HG03571 (cell line): ENCODE results near the gene PLCB1.

Experiments used
- ATAC-seq: cut with Tn5 transposase; IDR thresholded peaks from one replicate; pipeline ENCODE4 v1.9.1; 2021; ENCODE audit not compliant: unreplicated experiment

Gene PLCB1

GRCh38 chr20:8909596-8909995 is 777.5 kb downstream of the PLCB1 start:
- no peak for ATAC-seq

GRCh38 chr20:8912096-8912495 is 780.0 kb downstream of the PLCB1 start:
- no peak for ATAC-seq

GRCh38 chr20:8912731-8913130 is 780.7 kb downstream of the PLCB1 start:
- no peak for ATAC-seq

DNA sequence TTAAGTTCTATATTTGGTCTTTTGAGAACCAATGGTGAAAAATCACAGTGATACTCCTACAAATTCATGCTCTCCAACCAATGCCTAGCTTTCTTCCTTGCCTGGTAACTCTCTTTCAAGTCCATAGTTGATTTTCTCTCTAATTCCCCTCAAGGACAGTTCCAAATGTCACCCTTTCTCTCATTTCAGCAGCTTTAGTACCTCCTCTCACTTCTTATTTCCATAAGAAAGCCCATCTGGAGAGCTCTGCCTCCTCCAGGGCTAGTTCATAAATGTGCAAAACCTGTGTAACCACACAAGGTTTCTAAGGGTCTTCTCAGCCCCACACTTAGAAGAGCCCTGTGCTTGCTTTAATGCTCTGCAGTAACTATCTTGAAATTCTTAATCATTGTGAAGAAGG is 781.4 kb downstream of the PLCB1 start:
- ATAC-seq: no peak

GRCh38 chr20:8914421-8914820 is 782.4 kb downstream of the PLCB1 start:
- no peak for ATAC-seq

DNA sequence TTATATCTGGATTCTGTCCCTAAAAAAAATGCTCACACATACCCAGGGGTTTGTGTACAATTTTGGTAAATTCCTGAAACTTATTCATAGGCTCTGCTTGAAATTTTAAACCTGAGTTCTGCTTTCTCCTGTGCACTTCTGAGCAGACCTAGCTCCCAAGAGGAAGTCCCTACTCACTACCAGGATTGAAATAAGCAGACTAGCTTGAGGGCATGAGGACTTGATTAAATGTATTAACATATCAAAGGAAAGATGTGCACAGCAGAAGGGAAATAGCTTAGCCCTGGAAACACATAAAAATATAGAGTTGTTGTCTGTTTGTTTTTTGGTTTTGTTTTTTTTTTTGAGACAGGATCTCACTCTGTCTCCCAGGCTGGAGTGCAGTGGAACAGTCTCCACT is 785.0 kb downstream of the PLCB1 start:
- no peak for ATAC-seq

GRCh38 chr20:8918145-8918544 is 786.1 kb downstream of the PLCB1 start:
- ATAC-seq: no peak

DNA sequence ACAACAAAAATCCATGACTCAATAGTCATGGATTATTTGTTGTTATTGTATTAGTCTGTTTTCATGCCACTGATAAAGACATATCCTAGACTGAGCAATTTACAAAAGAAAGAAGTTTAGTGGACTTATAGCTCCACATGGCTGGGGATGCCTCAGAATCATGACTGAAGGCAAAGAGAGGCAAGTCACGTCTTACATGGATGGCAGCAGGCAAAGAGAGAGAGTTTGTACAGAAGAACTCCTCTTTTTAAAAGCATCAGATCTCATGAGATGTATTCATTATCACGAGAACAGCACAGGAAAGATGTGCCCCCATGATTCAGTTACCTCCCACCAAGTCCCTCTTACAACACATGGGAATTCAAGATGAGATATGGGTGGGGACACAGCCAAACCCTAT is 792.5 kb downstream of the PLCB1 start:
- ATAC-seq: no peak

GRCh38 chr20:8930726-8931125 is 798.7 kb downstream of the PLCB1 start:
- ATAC-seq: no peak

DNA sequence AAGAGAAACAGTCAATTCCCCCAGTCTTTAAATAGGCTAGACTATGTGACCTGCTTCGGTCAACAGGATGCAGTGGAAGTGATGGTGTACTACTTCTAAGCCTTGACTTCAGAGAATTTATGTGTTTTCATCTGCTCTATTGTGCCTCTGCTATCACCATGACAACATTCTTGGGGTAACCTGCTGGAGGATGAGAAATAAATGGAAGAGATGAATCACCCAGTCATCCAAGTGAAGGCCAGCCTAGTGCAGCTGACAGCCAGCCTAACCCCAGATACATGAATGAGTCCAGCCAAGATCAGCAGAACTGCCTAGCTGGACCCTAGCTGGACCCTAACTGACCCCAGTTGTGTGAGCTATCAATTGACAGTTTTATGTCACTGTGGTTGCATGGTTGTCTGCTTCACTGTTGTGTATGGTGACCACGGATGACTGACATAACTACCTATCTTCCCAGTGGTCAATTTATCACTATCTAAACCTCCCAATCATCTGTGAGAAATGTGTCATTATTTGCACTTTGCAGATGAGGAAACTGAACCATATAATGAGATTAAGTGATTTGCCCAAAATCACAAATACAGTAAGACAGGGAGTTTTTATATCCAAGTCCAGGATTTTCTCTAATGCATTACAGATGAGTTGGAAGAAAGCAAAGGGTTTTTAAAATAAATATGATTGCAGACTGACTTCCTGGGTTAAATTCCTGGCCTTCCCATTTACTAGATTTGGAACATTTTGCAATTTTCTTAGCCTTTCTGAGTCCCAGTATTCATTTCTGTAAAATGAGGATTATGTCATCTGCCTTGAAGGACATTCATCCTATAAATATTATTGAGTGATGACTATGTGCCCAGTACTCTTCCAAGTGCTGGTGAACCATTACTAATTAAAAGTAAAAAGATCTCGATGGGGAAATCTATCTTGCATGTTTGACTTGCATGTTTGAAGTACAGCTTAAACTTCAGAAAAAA is 800.4 kb downstream of the PLCB1 start:
- ATAC-seq: no peak

GRCh38 chr20:8933381-8933807 is 801.3 kb downstream of the PLCB1 start:
- ATAC-seq: no peak

GRCh38 chr20:8934362-8934761 is 802.3 kb downstream of the PLCB1 start:
- ATAC-seq: no peak
